Spleen (tissue), 11 donors: ENCODE measurements around the gene PRH2. TPM values are rescaled to one million over a fixed set of nuclear protein-coding genes. Genes with fewer than 3 reads are reported as not detected.

Experiments
- DNase-seq: peaks from one replicate; pipeline ENCODE4 v3.0.0-alpha.2; 2020
- H3K27ac ChIP-seq, 8 donors: fragments of 200-600 bp; sonication (generic) in 7 of 8; 1 replicate in 4 of 8; 2 replicates in 4 of 8; pipeline versions ENCODE4 v1.5.0 to v1.8.0; 2016 to 2021; ENCODE audit warnings: inconsistent platforms in 4 of 8, mild to moderate bottlenecking in 4 of 8, moderate library complexity in 1 of 8
- H3K27me3 ChIP-seq, 7 donors: fragments of 200-600 bp; sonication (generic) in 6 of 7; replicated peaks in 1 of 7; 1 replicate in 4 of 7; 2 replicates in 3 of 7; pipeline versions ENCODE4 v1.5.0 to v1.8.0; 2016 to 2021; ENCODE audit warnings: inconsistent platforms in 3 of 7, mild to moderate bottlenecking in 1 of 7
- H3K36me3 ChIP-seq, 6 donors: fragments of 200-600 bp; sonication (generic) in 5 of 6; 1 replicate in 4 of 6; 2 replicates in 2 of 6; pipeline versions ENCODE4 v1.5.0 to v1.8.0; 2016 to 2021; ENCODE audit warnings: inconsistent platforms in 2 of 6
- H3K4me1 ChIP-seq, 6 donors: fragments of 200-600 bp; sonication (generic) in 5 of 6; 1 replicate in 3 of 6; 2 replicates in 3 of 6; pipeline versions ENCODE4 v1.5.0 to v1.8.0; 2016 to 2021; ENCODE audit warnings: inconsistent platforms in 3 of 6
- H3K4me3 ChIP-seq, 8 donors: fragments of 200-600 bp; sonication (generic) in 7 of 8; 1 replicate in 4 of 8; 2 replicates in 4 of 8; pipeline versions ENCODE4 v1.5.0 to v1.8.0; 2016 to 2021; ENCODE audit warnings: inconsistent platforms in 4 of 8, mild to moderate bottlenecking in 4 of 8, moderate library complexity in 2 of 8
- H3K9me3 ChIP-seq, 8 donors: fragments of 200-600 bp; sonication (generic) in 7 of 8; 1 replicate in 4 of 8; 2 replicates in 4 of 8; pipeline versions ENCODE4 v1.5.0 to v1.8.0; 2016 to 2021; ENCODE audit warnings: inconsistent platforms in 4 of 8
- CTCF ChIP-seq, 11 experiments: fragments of 200-600 bp in 7 of 11; fragments of 450-650 bp in 4 of 11; sonication (generic) in 4 of 11; IDR thresholded peaks in 8 of 11; conservative IDR thresholded peaks in 3 of 11; 1 replicate in 7 of 11; 2 replicates in 4 of 11; pipeline versions ENCODE4 v1.4.0 to v1.8.0; 2016 to 2021; ENCODE audit warnings: antibody characterized with exemption in 11 of 11, inconsistent platforms in 4 of 11, mild to moderate bottlenecking in 1 of 11
- POLR2A ChIP-seq, 3 donors: fragments of 450-650 bp; IDR thresholded peaks; one replicate each; pipeline ENCODE4 v1.5.1; 2017; ENCODE audit warnings: antibody characterized with exemption in 3 of 3, mild to moderate bottlenecking in 1 of 3
- POLR2AphosphoS5 ChIP-seq, 3 donors: sonication (generic); formaldehyde crosslinking; IDR thresholded peaks; one replicate each; pipeline ENCODE4 v1.5.1; 2017; ENCODE audit warnings: antibody characterized with exemption in 3 of 3
- WGBS, 5 donors: extraction: QIAGEN DNeasy Blood & Tissue Kit in 3 of 5; methylation state at CpG; one replicate each; pipeline versions ENCODE4 v1.1.5 to v1.1.7; 2013 to 2018; 5-methylcytosine and 5-hydroxymethylcytosine counted together
- intact Hi-C: fragments of 100-400 bp; cut with DNase I; formaldehyde crosslinking; loops from one replicate; pipeline ENCODE4 v1.15.0; 2023; ENCODE audit warnings: low total_unique reads
- polyA plus RNA-seq, 3 donors: library from polyadenylated mRNA; stranded (reverse); fragments of 200-250 nt; gene quantifications; one replicate each; pipeline ENCODE4 v1.2.1, GENCODE V29; 2013
- total RNA-seq, 7 donors: library from RNA; depleted of rRNA in 3 of 7; stranded (reverse); fragments of >200 nt in 3 of 7; fragmentation: NEBNext Ultra II Directional in 4 of 7; extraction: Animal tissue kit (Norgen Biotek cat#: 25700) in 4 of 7; gene quantifications; one replicate each; pipeline versions ENCODE4 v1.1.0 to v1.2.1, GENCODE V29; 2016 to 2021
- donor health status: healthy with polysubstance abuse.
- donor health status: DM: no; HTN: no; CAD: no; lungs with moderate emphysema.
- donor health status: DM: no; HTN: no; CAD: no.
- donor health status: Bipolar disorder and iron deficiency.
- donor health status: healthy.
- donor health status: DM: no; HTN: no; CAD: no.
- donor health status: DM: yes; HTN: yes; CAD: no.

PRH2 gene
- total and polyA plus RNA-seq, 10 donors, result 0.14 to 0.32 TPM; not detected in 8

- Histone ChIP-seq H3K9me3 (peaks cover 0 to 57% (median 51%) of the 10 kb centered on the region in 8 donors), H3K4me1 (no peaks in the 10 kb centered on the region), H3K27ac (no peak overlapping the region), H3K36me3 (peaks cover 0 to 14% (median 0%) of the 10 kb centered on the region in 6 donors), H3K4me3 (no peak overlapping the region), H3K27me3 (no peaks in the 10 kb centered on the region)
- no peak for DNase-seq
- TF ChIP-seq POLR2AphosphoS5 (IDR thresholded peaks at IDR 0.05) (no peak), CTCF (IDR thresholded peaks at IDR 0.05 in 8 of 11, conservative IDR thresholded peaks at IDR 0.05 in 3 of 11) (no peak), POLR2A (IDR thresholded peaks at IDR 0.05) (no peak)
- WGBS, 5 donors, result 70 to 95% (median 91%) methylated on average over 4 of the region's 4 CpGs
- intact Hi-C loops, result no loop called here
These were observed 24.4 kb upstream of the PRH2 start for GRCh38 chr12:10904686-10905085.

GRCh38 chr12:10909462-10909861 lies 19.6 kb upstream of the PRH2 start, which contains the start of gene TAS2R13:
Gene TAS2R13, minus strand, starts transcription at chr12:10909562. Its CDS starts 264 bp downstream, at chr12:10909298.
- Histone ChIP-seq H3K4me1 (no peaks in the 10 kb centered on the region), H3K27ac (no peak within 1 kb of the TSS), H3K27me3 (no peaks in the 10 kb centered on the region), H3K9me3 (peaks cover 0 to 26% (median 22%) of the 10 kb centered on the region in 8 donors), H3K36me3 (peaks cover 0 to 7% (median 0%) of the 10 kb centered on the region in 6 donors), H3K4me3 (no peak within 1 kb of the TSS)
- no peak for DNase-seq
- intact Hi-C loops, result no loop called here
- 93 to 97% (median 94%) methylated on average over 1 of the region's 1 CpG for WGBS, 5 donors
- TF ChIP-seq POLR2AphosphoS5 (IDR thresholded peaks at IDR 0.05) (no peak), POLR2A (IDR thresholded peaks at IDR 0.05) (no peak), CTCF (IDR thresholded peaks at IDR 0.05 in 8 of 11, conservative IDR thresholded peaks at IDR 0.05 in 3 of 11) (no peak)

GRCh38 chr12:10910380-10910779 lies 18.7 kb upstream of the PRH2 start:
- Histone ChIP-seq H3K4me3 (no peak overlapping the region), H3K27me3 (no peaks in the 10 kb centered on the region), H3K36me3 (peaks cover 0 to 5% (median 0%) of the 10 kb centered on the region in 6 donors), H3K27ac (no peak overlapping the region), H3K4me1 (no peaks in the 10 kb centered on the region), H3K9me3 (peaks cover 0 to 17% (median 13%) of the 10 kb centered on the region in 8 donors)
- no peak for DNase-seq
- 72 to 88% (median 83%) methylated on average over 8 of the region's 8 CpGs for WGBS, 5 donors
- intact Hi-C loops, result no loop called here
- TF ChIP-seq CTCF (IDR thresholded peaks at IDR 0.05 in 8 of 11, conservative IDR thresholded peaks at IDR 0.05 in 3 of 11), result no peak
- TF ChIP-seq POLR2A (IDR thresholded peaks at IDR 0.05), result no peak
- no peak for TF ChIP-seq POLR2AphosphoS5 (IDR thresholded peaks at IDR 0.05)

GRCh38 chr12:10919809-10920208 lies 9.2 kb upstream of the PRH2 start:
- no peak overlapping the region for H3K27ac ChIP-seq
- H3K27me3 ChIP-seq, result no peaks in the 10 kb centered on the region
- H3K9me3 ChIP-seq, result no peaks in the 10 kb centered on the region
- no peaks in the 10 kb centered on the region for H3K36me3 ChIP-seq
- TF ChIP-seq POLR2A (IDR thresholded peaks at IDR 0.05), result no peak
- no peak for TF ChIP-seq POLR2AphosphoS5 (IDR thresholded peaks at IDR 0.05)
- TF ChIP-seq CTCF (IDR thresholded peaks at IDR 0.05 in 8 of 11, conservative IDR thresholded peaks at IDR 0.05 in 3 of 11), result no peak
- WGBS, 5 donors, result 91 to 100% (median 97%) methylated on average over 1 of the region's 1 CpG
- H3K4me1 ChIP-seq, result no peaks in the 10 kb centered on the region
- no peak for DNase-seq
- intact Hi-C loops, result no loop called here
- no peak overlapping the region for H3K4me3 ChIP-seq
